Measurements from ENCODE around the gene CD2AP.

DNA sequence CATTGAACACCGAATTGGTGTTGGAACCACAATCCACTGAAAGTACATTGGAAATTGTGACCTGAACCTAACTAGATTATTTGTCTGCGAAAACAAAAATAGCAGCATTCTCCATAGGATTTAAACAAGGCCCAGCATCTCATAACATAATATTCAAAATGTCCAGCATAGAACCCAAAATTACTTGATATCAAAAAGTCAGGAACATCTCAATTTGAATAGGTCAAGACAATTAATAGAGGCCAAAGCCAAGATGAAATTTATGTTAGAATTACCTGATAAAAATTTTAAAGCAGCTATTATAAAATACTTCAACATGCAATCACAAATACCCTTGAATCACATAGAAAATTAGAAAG is 42.4 kb upstream of the CD2AP start:
- TF ChIP-seq CTCF (IDR thresholded peaks at IDR 0.05; ENCODE audit: insufficient read depth, low read length) (no peak), POLR2AphosphoS5 (IDR thresholded peaks at IDR 0.05; ENCODE audit: low read depth) (no peak), REST (IDR thresholded peaks at IDR 0.05; ENCODE audit: insufficient replicate concordance, low read depth) (no peak), GABPA (IDR thresholded peaks at IDR 0.05; ENCODE audit: low read depth) (no peak)

All from HL-60 (cell line).